HG02852 (cell line): Measurements from ENCODE around the gene ABO.
"Not testable (repeated sequence)": the region's sequence is repeated elsewhere in the genome, so short reads cannot be mapped to it uniquely, and the experiment has no call there.

Source experiments
- ATAC-seq: cut with Tn5 transposase; IDR thresholded peaks from one replicate; pipeline ENCODE4 v1.9.1; 2021; ENCODE audit warnings: mild to moderate bottlenecking, moderate library complexity; ENCODE audit not compliant: unreplicated experiment

Gene ABO

DNA sequence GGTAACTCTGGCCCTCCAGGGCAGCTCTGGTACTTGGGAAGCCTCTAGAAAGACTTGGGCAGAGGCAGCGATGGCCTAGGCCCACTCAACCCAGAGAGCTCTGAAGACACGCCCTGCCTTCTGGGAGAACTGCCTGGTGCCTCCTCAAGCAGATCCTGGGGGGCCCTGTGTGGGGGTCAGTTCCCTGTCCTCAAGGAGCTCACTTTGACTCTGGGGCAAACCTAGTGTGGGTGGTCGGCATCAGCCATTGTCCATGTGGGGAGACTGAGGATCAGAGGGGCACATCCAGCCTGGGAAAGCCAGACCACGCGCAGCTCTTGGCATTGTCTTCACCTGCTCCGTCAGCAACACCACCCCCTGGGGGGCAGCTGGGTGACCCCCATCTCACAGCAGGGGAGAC is 28.0 kb downstream of the ABO start:
- no peak for ATAC-seq

DNA sequence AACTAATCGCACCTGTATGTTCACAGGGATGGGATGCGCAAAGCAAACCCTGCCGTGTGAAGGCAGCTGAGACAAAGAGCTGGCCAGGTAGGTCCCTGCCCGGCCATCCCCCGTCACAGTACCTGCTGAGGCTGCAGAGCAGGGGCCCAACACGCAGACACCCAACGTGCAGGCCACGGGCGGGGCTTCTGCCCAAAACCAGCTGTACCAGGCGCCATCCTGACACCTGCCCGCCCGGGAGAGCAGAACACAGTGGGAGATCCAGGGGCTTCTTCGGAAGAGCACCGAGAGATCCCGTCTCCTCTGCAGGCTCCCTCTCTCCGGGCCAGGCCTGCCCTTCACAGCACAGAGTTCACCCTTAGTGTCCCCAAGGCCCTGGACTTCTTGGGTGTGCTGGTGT is 28.4 kb downstream of the ABO start:
- no peak for ATAC-seq

DNA sequence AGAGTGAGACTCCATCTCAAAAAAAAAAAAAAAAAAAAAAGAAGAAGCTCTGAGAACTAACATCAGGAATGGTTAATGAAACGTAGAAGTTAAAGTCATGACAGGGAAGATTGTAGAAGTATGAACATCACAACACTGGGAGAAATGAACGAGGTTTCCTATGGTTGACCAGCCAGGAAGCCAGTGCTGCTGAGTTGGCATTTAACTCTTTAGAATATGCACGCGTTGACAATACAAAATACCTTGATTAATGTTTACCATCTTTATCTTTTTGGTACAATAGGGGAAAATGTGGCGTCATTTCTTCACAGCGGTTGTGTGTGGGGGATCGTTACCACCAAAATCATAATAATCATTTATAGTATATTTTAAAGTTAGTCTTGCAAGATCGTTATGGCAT is 32.0 kb downstream of the ABO start:
- no peak for ATAC-seq

DNA sequence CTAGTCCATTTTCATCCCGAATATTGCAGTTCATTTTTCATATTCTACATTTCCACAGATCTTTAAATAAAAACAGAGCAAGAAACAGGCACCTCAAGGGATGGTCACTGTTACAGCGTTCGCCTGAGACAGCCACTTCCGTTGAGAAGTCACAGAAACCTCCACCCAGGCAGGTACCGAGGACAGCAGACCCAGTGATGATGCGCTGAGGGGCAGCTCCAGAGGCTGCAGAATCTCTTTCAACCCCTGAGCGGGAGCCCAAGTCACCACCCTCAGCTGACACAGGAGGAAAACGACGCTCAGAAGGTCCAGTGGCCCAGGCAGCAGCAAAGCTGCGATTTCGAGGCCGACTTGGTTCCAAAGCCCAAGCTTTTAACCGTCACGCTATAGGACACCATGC is 32.8 kb downstream of the ABO start:
- no peak for ATAC-seq

DNA sequence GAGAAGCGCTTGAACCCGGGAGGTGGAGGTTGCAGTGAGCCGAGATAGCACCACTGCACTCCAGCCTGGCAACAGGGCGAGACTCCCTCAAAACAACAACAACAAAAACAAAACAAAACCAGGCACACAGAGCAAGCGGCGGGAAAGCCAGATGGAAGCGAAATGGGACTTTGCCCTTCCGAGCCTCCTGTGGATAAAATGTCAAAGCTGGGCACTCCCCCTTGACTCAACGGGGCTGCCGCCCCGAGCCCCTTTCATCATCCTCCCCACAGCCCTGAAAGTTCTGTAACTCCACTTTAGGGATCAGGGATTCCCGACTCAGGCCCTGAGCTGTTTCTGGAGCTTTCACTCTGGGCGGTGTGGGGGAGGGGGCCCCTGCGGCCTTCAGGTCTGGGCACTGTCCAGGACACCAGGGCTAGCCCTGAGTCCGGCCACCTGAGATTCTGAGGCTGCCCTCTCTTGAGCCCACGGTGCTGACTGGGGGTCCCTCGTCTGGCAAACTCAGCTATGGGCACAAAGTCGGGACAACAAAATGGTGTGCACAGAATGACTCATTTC is 35.4 kb downstream of the ABO start:
- no peak for ATAC-seq

DNA sequence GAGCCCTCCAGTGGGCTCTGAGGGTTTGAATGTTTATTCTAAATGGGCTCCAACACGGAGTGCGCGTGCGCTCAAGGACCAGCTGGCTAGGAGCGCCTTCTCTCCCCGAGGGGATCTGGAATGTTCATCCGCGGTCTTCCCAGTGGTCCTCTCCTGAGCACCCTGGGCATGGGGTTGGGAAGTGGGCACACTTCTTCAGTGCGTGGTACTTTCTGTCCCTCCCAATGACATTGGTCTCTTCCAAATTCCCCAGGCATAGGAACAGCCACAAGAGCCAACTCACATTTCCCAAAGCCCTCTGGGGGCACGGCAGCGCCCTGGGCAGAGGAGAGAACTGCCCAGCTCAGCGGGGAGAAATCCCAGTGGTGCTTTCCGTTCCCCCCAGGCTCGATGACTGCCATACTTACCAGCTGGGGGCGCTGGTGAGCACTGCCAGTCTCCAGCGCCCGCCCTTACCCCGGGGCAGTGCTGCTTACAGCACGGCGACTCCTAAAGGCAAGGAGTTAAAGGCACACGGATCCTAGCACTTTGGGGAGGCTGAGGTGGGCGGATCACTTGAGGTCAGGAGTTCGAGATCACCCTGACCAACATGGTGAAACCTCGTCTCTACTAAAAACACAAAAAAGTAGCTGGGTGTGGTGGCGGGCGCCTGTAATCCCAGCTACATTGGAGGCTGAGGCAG is 36.0 kb downstream of the ABO start:
- ATAC-seq, result no peak

DNA sequence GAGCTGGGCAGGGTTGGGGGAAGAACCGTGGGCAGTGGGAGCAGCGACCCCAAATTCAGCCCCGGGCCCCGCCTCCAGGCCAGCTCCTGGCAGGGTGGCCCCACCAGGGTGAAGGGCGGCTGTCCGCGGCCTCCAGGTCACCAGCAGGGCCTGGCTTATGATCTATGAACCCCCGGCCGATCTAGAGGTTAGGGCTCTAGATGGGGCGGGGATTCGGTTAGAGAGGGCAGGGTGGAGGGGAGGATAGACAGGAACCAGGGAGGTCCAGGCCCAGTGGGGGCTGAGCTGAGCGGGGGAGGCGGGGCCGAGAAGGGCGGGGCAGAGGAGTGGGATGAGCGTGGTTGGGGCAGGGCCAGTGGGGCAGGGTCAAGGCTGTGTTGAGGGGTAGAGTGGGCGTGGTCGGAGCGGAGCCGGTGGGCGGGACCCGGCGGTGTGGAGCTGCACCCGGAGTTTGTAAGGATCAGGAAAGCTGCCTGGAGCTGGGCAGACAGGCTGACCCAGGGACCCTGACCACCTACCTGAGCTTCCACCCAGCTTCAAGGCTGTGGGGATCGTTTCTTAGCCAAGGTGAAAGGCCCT is 36.6 kb downstream of the ABO start:
- ATAC-seq, result no peak

DNA sequence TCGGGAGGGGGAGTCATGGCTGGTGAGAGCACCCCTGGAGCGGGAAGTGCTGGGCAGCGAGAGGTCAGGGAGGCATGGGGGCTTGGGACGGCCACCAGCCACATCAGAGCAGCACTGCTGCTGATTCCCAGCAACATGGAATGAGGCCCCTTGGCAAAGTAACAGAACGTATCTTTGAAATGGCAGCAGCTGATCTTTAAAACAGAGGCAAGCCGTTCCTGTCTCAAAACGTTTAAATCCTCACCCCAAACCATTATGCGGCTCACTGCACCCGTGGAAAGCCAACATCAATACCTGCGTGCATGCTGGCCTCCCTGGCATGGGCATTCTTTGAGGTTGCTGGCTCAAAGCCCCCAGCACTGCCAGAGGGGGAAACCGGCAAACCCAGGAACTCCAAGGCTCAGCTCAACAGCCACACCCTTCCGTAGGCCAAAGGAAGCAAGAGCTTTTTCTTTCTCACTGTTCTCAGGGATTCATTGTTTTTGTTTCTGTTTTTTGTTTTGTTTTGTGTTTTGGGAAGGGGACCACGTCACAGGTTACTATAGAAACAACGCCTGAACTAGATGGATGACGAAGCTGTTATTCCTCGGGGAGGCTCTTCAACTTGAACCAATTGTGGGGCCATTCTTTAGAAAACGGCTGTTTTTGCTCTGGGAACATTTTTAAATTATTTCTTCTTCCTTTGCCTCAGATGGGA is 37.8 kb downstream of the ABO start:
- no peak for ATAC-seq

DNA sequence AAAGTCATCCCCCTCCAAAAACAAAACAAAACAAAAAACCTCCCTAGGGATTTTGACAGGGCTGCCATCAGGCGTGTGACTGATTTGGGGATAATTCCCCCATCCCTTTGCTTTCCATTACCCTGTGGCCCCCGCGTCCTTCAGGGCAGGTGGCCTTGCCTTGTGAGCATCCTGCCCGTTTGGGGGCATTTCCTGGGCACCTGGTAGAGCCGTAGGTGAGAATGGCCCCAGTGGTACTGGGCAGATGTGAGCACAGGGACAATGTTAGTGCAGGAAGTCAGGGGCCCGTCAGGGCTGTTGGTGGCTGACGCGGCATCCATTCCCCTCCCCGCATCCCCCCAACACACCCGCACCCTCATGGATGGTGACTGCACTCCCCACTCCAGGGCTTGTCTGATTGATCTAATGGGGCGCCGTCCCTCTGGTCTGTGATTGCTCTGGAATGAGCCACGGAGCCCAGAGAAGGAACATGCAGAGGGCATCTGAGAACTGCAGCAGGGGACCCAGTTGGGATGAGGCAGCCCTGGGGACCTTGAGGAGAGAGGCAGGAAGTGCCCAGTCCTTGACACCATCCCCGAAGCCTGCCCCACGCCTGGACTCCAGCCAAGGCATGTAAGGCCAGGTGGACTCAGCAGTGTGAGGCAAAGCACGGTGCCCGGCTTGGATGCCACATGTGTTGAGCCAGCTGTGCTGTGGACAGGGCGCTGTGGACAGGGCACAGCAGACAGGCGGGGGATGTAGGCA is 38.5 kb downstream of the ABO start:
- ATAC-seq, result not testable (repeated sequence)

DNA sequence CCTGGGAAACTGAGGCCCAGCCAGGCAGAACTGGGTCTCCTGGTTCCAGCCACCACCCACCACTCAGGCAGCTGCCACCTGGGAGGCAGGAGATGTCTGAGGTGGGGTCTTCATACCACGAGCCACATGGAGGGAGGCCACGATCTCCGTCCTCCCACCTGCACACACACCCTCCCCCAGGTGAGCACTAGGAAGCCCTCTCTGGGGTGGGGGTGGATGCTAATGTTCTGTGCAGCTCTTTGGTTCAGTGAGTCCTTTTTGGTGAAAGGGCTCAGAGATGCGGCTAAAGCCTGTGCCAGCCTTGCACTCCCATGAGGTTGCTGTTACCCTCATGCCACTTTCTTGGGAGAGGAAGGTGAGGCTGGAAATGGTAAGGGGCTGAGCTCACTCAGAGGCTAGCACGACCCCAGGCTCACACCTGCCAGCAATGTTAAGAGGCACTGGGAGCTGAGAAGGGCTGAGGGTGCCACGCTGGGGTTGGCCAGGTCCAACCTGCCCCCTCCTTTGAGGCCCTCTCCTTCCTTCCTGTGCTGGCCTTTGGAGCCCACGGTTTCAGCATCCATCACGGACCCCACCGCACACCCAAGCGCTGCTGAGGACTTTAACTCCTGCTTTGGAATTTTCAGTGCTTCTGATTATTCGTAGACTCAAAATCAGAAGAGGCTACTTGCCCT is 39.3 kb downstream of the ABO start:
- ATAC-seq, result no peak

DNA sequence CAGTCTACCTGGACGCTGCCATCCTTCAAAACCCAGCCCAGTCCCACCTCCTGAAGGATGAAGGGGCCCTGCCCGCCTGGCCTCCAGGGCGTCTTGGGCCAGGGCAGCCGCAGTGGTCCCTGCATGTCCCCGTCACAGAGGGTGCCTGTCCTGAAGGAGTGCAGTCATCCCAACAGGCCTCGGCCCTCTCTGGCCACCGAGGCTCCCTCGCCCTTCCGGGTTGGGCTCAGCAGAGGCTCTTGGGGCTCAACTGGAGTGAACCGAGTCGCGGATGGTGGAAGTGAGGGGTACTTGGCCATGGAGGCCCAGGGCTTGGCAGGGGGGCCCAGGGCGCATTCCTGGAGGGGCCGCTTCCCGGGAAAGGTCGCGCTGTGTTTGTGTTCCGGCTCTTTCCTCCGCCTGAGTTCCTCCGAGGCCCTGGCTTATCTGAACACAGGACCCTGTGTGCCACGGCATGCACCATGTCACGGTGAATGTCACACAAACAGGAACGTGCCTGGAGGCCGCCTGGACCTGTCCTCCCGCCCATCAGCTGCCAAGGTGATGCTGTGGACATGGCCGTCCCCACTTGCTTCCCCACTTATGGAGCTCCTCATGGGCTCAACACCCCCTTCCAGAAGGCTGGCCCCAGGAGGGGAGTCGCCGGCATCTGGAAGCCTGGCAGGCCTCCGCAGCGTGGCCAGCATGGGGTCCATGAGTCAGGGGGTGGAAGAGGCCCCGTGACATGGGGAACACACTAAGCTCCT is 40.3 kb downstream of the ABO start:
- no peak for ATAC-seq

DNA sequence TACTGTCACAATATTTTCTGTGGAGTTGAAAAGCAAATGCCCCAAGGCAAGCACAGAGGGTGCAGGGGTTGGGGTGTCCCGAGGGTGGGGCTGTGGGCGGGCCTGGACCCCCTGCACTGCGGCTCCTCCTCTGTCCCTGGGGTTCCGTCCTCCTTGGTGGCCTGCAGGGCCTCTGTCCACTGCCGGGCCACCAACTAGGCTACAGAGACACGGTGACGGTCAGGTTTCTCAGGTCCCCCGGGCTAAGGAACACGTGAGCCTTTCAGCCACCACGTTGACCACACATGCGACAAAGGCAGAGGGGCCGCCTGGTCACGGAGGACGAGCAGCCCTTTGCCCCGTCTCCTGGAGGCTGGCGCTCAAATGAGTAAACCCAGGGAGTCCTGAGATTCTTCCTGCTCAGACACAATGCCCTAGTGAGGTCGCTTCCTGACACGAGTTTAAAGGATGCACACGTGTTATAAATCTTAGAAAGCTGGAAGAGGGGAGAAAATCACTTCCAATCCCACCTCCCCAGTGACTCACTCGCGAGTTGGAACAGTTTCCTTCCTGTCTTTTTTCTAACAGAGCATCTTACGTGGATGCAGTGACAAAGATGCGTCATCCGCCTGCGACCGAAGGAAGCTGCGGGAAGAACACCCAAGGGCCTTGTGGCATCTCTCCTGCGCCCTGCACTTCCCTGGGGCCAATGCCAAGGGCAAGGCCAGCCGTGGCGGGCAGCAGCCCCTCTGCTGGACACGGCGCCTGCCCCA is 41.1 kb downstream of the ABO start:
- no peak for ATAC-seq

DNA sequence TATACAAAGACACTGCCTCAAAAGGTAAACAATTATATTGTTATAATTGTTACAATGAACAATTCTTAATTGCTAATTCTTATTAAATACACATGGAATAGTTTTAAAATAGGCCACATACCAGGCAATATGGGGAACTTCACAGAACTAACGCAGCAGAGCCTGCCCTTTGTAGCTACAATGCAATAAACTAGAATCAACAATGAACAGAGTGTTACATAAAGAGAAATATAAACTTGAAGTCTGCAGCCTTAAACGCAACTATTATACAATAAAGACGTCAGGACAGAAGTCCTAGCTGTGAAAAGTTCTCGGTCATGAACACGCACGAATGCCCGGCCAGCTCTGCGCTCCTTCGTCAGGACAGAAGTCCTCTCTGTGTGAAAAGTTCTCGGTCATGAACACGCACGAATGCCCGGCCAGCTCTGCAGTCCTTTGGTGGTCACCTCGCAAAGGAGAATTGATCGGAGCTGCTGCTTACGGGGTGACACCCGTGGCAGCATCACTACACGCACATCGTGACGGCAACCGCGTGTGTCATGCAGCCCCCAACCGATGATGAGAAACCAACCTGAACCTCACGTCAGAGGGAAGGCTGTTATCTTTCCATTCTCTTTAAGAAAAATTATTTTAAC is 43.0 kb downstream of the ABO start:
- ATAC-seq, result not testable (repeated sequence)

DNA sequence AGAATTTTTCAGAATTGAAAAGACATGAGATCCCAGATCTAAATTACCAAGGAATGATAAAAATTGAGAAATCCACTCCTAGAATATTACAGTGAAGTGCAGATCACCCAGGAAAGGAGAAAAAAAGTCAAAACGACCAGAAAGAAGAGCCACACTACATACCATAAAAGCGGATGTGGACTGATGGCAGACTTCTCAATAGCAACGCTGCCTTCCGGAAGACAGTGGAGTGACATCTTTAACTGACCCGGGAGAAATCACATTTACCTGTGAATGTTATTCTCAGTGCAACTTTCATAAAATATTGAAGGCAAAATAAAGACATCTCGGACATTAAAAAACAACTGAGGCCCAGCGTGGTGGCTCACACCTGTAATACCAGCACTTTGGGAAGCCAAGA is 44.5 kb downstream of the ABO start:
- not testable (repeated sequence) for ATAC-seq

DNA sequence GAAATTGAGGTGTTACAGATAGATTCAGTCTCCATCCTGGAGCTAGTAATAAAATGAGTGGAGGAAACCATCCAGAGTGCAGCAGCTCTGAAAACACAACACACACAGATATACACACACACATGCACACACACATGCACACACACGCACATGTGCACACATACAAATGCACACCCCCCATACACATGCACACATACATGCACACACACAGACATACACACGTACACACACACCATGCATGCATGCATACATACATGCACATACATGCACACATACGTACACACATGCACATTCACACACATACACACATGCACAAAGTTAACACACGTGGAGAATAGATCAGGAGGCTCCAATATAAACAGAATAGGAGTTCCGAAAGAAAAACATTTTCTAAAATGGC is 44.9 kb downstream of the ABO start:
- ATAC-seq, result no peak

DNA sequence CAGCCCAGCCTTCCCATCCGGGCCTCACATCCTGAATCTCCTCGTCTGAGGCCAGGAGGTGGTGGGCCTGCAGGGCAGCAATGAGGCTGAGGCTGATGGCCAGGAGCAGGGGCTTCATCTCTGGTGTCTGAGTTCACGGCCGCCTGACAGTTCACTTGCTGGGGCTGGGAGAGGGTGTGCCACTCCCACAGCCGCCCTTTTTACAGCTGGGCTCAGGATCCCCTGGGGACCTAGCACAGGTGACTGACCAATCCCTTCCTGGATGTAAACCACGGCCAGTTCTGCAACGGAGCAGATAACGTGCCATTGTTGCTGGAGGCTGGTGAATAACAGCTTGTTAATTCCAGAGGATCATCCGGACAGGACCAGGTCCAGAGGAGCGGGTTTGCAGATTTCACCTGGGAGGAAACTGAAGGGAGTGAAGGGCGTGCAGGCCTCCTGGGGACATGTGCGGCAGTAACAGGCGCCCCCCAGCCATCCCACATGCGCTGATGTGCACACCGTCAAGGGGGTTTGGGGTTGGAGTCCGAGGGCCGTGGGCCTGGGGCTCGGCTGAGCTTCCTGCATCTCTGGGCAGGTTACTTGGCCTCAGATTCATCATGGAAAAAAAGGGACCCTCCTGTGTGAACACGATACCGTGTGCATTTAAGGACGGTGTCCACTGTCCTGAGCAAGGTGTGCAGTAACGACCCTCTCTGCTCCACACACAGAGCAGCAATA is 46.4 kb downstream of the ABO start:
- not testable (repeated sequence) for ATAC-seq

DNA sequence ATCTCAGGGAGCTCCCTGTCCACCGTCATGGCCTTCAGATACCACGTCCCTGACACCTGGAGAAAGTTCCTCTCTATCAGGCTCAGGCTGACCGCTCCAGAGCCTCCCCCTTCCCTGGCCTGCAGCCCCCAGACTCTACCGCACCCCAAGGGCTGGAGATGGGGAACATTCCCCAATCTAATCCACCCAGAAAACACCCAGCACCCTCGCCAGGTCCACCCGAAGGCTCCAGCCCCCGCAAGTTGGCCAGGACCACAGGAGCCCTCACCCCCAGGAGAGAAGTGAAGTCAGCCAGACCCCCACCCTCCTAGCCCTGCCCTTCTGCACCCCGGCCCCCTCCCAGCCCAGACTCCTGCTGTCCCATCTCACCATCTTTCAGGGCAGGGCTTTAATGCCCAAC is 47.0 kb downstream of the ABO start:
- ATAC-seq, result not testable (repeated sequence)

DNA sequence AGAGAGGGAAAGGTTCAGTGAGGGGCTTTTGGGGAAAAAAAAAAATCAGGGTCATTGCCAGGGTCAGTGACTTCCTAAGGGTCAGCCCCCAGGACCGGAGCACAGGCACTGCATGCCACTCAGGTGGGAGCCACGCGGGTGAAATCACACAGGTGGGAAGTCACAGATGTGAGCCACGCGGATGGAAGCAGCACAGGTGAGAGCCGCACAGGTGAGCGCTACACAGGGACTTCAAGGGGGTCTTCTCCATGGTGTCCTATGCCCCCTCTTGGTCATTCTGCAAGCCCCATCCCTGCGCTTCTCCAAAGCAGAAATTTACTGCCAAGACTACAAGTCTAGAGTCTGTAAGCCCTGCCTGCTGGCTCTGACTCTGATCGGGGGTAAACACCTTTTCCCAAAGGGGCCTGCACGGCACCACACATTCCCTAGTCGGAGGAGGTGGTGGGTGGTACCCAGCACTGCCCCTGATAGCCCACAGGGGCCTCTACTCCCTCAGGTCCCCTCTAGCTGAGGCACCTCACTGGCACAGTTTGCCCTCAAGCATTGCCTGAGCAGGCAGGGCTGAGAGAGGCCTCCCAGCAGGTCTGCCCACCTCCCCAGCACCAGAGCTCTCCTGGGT is 47.6 kb downstream of the ABO start:
- no peak for ATAC-seq
